ENCODE results near the gene ZC3H10.

Gene ZC3H10

GRCh38 chr12:56165369-56165768, 47.3 kb downstream of the ZC3H10 start:
- Histone ChIP-seq H3K4me1 (ENCODE audit: control insufficient read depth in 1 of 2, insufficient read depth in 2 of 2, low read length in 2 of 2) (peaks cover 12 to 32% of the 10 kb centered on the region in 2 donors), H3K4me3 (ENCODE audit: low read depth in 1 of 2, low read length in 2 of 2) (no peak overlapping the region), H3K9me3 (ENCODE audit: control insufficient read depth in 1 of 2, low read length in 2 of 2) (no peaks in the 10 kb centered on the region), H3K36me3 (ENCODE audit: control insufficient read depth in 1 of 2, insufficient read depth in 2 of 2, low read length in 2 of 2) (peaks cover 50 to 82% of the 10 kb centered on the region in 2 donors), H3K27ac (ENCODE audit: low read length) (no peak overlapping the region), H3K27me3 (ENCODE audit: low read depth, low read length) (no peaks in the 10 kb centered on the region)

- H3K27me3 ChIP-seq (ENCODE audit: low read depth, low read length) = no peaks in the 10 kb centered on the region
- no peaks in the 10 kb centered on the region for H3K9me3 ChIP-seq (ENCODE audit: control insufficient read depth in 1 of 2, low read length in 2 of 2)
- peaks cover 49 to 90% of the 10 kb centered on the region in 2 donors for H3K36me3 ChIP-seq (ENCODE audit: control insufficient read depth in 1 of 2, insufficient read depth in 2 of 2, low read length in 2 of 2)
- H3K4me3 ChIP-seq (ENCODE audit: low read depth in 1 of 2, low read length in 2 of 2) = no peak overlapping the region
- no peaks in the 10 kb centered on the region for H3K4me1 ChIP-seq (ENCODE audit: control insufficient read depth in 1 of 2, insufficient read depth in 2 of 2, low read length in 2 of 2)
- H3K27ac ChIP-seq (ENCODE audit: low read length) = no peak overlapping the region
These were observed 51.2 kb downstream of the ZC3H10 start for GRCh38 chr12:56169229-56169759.

GRCh38 chr12:56172839-56173238, 54.8 kb downstream of the ZC3H10 start:
- Histone ChIP-seq H3K36me3 (ENCODE audit: control insufficient read depth in 1 of 2, insufficient read depth in 2 of 2, low read length in 2 of 2) (peaks cover 62 to 89% of the 10 kb centered on the region in 2 donors), H3K9me3 (ENCODE audit: control insufficient read depth in 1 of 2, low read length in 2 of 2) (no peaks in the 10 kb centered on the region), H3K4me1 (ENCODE audit: control insufficient read depth in 1 of 2, insufficient read depth in 2 of 2, low read length in 2 of 2) (no peaks in the 10 kb centered on the region), H3K27me3 (ENCODE audit: low read depth, low read length) (no peaks in the 10 kb centered on the region), H3K4me3 (ENCODE audit: low read depth in 1 of 2, low read length in 2 of 2) (no peak overlapping the region), H3K27ac (ENCODE audit: low read length) (no peak overlapping the region)

Data from muscle layer of duodenum (tissue), 2 donors.